NCI-H2196 treated with DMSO at 0.1 percent for 48 hours (cell line): ENCODE results near the gene SLC26A3.

ENCODE experiments used
- DNase-seq: peaks from one replicate; lab custom pipeline; 2025; ENCODE audit not compliant: unreplicated experiment; lab: John Stamatoyannopoulos, UW

The SLC26A3 gene

DNA sequence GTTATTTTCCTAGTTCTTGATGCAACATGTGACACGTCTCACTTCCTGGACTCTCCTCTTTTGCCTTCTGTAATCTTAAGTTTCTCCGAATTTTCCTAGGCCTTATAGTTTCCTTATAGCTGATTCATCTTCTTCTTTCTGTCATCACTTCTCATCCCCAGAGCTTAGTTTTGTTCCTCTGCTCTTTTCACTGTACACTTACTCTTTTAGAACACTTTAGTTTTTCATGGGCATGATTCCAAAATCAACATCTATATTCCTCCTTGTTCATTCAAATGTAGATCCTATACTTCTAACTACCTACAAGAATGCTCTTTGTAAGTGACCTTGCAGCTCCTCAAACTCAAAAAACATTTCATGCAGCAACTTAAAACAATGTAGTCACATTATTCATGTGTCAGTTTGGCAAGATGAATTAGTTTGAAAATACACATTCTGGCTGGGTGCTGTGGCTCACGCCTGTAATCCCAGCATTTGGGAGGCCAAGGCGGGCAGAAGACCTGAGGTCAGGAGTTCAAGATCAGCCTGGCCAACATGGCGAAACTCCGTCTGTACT lies 13.1 kb upstream of the SLC26A3 start:
- no peak for DNase-seq

DNA sequence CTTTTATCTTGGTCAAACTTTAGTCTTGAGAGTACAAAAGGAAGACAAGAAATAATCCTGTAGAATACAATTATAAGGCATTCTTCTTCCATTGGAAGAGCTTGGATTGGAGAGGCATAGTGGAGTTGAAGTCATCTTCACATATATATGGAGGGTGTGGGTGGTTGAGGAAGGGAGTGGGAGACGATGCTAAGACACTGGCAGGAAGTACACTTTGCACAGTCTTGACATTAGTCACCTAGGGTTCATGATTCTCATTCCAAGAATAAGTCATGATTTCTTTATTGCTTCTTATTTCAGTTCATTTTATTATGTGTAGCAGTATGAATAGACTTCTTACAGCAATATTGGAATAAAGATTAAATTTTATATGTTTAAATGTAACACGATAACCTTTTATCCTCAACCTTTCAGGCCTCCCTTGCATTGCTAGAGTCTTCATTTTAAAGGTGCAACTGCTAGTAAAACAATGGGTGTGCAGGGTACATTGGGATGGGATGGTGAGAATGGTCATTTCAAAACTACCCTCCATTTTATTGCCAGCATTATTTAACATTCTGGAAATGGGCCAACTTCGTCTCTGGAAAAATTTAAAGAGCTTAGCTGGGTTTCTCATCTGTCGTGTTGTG lies 12.3 kb upstream of the SLC26A3 start:
- DNase-seq, result no peak

- DNase-seq, result no peak
These were observed 10.5 kb upstream of the SLC26A3 start for GRCh38 chr7:107813524-107813923.

- no peak for DNase-seq
These were observed 8.9 kb upstream of the SLC26A3 start for GRCh38 chr7:107811934-107812333.

DNA sequence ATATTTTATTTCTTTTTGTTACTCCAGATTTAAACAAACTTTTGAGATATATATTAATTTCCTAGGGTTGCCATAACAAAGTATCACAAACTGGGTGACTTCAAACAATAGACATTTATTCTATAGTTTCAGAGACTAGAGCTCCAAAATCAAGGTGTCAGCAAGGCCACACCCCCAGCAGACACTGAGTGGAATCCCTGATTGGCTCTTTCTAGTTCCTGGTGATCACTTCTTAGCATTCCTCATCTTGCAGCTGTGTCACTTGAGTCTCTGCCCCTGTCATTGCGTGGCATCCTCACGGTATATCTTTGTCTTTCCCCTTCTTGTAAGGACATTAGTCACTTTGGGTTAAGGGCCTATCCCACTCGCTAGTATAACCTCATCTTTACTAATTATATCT lies 7.6 kb upstream of the SLC26A3 start:
- DNase-seq, result no peak

DNA sequence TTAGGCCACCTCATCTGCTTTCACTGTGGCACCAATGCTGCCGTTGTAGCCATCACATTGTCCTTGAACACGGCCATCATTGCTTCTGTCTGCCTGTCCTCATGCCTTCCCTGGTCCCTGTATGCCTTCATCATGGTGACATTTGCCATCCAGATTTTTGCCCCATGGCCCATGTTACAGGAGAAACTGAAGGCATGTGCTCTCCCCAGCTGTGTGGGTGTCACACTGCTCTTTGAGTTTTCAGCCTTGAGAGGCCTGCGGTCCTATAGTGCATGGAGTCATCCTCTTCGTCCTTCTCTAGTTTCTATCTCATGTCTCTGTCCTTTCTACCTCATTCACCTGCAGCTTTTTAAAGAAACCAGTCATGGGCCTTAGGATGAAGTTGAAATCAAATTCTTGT lies 6.2 kb upstream of the SLC26A3 start:
- no peak for DNase-seq

- DNase-seq, result no peak
These were observed 3.3 kb downstream of the SLC26A3 start for GRCh38 chr7:107799647-107800264.

DNA sequence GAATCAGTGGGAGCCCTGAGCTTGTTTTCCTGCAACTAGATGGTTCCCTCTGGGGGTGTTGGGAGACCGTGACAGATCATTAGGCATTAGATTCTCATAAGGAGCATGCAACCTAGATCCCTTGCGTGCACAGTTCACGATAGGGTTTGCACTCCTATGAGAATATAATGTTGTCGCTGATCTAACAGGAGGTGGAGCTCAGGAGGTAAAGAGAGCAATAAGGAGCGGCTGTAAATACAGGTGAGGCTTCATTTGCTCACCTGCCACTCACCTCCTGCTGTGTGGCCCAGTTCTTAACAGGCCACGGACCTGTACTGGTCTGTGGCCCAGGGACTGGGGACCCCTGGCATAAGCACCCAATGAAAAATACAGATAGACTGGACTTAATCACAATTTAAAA lies 10.7 kb downstream of the SLC26A3 start:
- DNase-seq, result no peak

DNA sequence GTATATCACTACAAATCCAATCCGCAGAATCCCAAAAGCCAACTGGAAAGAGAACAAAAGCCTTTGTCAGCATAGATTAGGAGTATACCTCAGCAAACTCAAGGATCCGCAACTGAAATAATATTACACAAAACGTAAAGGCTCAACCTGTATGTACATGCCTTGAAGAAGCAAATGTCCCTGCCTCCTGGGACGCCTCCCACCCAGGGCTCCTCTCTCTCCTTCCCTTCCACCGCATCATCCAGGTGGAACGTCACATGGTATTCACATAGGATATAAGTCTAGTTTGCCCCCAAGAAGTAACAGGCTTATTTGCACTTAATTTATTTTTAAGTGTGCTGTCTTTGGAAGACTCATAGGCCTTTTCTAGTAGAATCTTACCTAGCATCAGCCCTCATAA lies 13.4 kb downstream of the SLC26A3 start:
- DNase-seq, result no peak

DNA sequence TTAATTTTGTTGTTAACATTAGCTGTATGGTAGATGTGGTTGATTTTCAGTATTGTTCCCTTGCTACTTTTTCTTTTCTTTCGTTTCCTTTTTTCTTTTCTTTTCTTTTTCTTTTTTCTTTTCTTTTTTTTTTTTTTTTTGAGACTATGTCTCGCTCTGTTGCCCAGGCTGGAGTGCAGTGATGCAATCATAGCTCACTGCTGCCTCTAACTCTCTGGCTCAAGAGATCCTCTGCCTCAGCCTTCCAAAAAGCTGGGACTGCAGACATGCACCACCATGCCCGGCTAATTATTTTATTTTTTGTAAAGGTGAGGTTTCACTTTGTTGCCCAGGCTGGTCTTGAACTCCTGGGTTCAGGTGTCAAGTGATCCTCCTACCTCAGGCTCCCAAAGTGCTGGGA lies 14.4 kb downstream of the SLC26A3 start:
- no peak for DNase-seq

DNA sequence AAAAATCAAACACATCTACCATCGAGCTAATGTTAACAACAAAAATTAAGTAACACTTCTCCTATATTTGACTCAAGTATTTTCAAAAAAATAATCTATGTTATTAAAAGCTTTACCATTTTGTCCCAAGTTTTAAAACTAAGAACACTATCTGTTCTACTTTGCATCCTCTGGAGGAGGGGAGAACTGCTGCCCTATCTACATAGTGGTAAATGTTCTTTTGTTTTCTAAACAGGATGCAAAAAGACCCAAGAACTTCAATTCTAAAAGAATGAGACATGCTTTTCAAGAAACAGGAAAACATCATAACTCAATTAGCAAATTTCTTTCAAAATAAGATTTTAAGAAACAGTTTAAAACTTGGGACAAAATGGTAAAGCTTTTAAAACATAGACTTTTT lies 14.8 kb downstream of the SLC26A3 start:
- no peak for DNase-seq

GRCh38 chr7:107785926-107786325 lies 17.1 kb downstream of the SLC26A3 start:
- no peak for DNase-seq

DNA sequence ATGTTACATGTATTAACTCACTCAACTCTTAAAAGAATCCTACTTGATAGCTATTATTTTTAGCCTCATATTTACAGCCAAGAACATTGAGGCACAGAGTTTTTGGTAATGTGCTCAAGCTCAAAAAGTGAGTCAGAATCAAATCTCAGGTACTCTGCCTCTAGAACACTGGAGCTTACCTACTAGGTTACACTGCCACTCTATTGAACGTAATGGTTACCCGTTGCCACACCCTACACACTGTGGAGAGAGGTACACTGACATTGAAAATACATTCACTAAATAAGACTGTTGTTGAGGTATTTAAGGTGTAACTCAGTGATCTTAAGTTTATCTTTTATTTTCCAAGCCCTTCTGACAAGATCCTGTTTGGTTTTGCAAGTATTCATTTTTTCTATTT lies 17.9 kb downstream of the SLC26A3 start:
- DNase-seq, result no peak

- DNase-seq, result no peak
These were observed 19.4 kb downstream of the SLC26A3 start for GRCh38 chr7:107783648-107784047.

- no peak for DNase-seq
These were observed 20.6 kb downstream of the SLC26A3 start for GRCh38 chr7:107782374-107782773.

- DNase-seq, result no peak
These were observed 23.4 kb downstream of the SLC26A3 start for GRCh38 chr7:107779647-107780099.

GRCh38 chr7:107778283-107778682 lies 24.7 kb downstream of the SLC26A3 start:
- DNase-seq, result no peak

- DNase-seq, result no peak
These were observed 25.3 kb downstream of the SLC26A3 start for GRCh38 chr7:107777702-107778101.

- DNase-seq, result no peak
These were observed 30.0 kb downstream of the SLC26A3 start for GRCh38 chr7:107773027-107773426.

GRCh38 chr7:107768263-107768662 lies 34.8 kb downstream of the SLC26A3 start:
- no peak for DNase-seq

DNA sequence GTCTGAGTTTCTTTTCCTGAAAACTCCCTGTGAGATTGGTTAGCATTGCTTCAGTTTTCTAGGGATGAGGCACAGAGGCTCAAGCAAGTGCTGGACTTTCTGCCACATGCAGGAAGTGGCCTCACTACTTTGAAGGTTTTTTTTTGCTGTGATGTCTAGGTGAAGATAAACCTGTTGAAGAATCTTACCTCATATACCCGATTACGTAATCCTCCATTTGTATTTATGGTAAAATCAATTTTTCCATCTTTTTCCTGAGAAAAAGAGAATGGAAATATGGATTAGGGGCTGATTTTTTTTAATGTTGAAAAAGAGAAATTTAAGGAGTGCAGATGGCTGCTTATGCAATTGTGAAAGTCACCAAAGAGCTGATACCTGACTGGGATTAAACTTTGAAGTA lies 35.6 kb downstream of the SLC26A3 start:
- no peak for DNase-seq

- DNase-seq, result no peak
These were observed 44.4 kb downstream of the SLC26A3 start for GRCh38 chr7:107758667-107759066.

DNA sequence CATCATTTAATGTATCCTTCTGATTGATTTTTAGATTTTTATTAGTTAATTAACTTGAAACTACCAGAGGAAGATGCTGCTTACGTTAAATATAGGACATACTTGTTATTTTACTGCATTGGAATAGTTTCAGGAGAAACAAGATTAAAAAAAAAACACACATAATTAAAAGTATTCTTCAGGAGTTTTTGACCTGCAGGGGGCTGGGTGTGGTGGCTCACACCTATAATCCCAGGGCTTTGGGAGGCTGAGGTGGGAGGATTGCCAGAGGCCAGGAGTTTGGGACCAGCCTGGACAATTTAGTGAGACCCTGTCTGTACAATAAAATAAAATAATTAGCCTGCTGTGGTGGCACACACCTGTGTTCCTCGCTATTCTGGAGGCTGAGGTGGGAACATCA lies 48.4 kb downstream of the SLC26A3 start:
- DNase-seq, result no peak
